ENCODE measurements around the gene TRMT1L. TPM values are rescaled to one million over a fixed set of nuclear protein-coding genes. Genes with fewer than 3 reads are reported as not detected.

The TRMT1L gene
- total RNA-seq, 1 experiment from 2014 or later = 20.4 TPM

Other genes with a start within 250 kb of the TRMT1L start
- 9.7 and 9.9 TPM in 2 replicates for gene NIBAN1, start 182.4 kb downstream of the TRMT1L start, total RNA-seq (2014; rRNA removed; shearing (Covaris generic))
- gene RNF2, start 111.4 kb downstream of the TRMT1L start, total RNA-seq (2014; rRNA removed; shearing (Covaris generic)) = 17.5 and 21.1 TPM in 2 replicates
- gene SWT1, start 214 bp upstream of the TRMT1L start, total RNA-seq (2014; rRNA removed; shearing (Covaris generic)) = 3.4 and 4.7 TPM in 2 replicates
- gene IVNS1ABP, start 160.3 kb upstream of the TRMT1L start, total RNA-seq (2014; rRNA removed; shearing (Covaris generic)) = 57.1 and 67.0 TPM in 2 replicates